ENCODE data around the gene ASGR1. TPM values are rescaled to one million over a fixed set of nuclear protein-coding genes. Genes with fewer than 3 reads are reported as not detected.
"Not testable (repeated sequence)": the region's sequence is repeated elsewhere in the genome, so short reads cannot be mapped to it uniquely, and the experiment has no call there.

The ASGR1 gene
- total and polyA plus RNA-seq, 7 donors: 0.08 to 0.39 (median 0.23) TPM; not detected in 2

GRCh38 chr17:7168841-7169564 is 10.2 kb downstream of the ASGR1 start:
- intact Hi-C loops (cut with DNase I); H3K36me3 ChIP-seq (ENCODE audit: insufficient read depth in 1 of 2, low read depth in 1 of 2); H3K4me1 ChIP-seq; DNase-seq; ATAC-seq; H3K4me3 ChIP-seq; H3K27ac ChIP-seq; H3K9me3 ChIP-seq: not testable (repeated sequence)
- WGBS, 3 donors: 84 to 85% (median 85%) methylated on average over 10 of the region's 10 CpGs
- peaks cover 0 to 28% (median 1%) of the 10 kb centered on the region in 3 donors for H3K27me3 ChIP-seq (ENCODE audit: insufficient read depth in 3 of 3, low read length in 2 of 3)

- no peak overlapping the region for H3K4me3 ChIP-seq
- WGBS, 3 donors: 65 to 69% (median 65%) methylated on average over 4 of the region's 4 CpGs
- no peaks in the 10 kb centered on the region for H3K4me1 ChIP-seq
- no peak overlapping the region for H3K27ac ChIP-seq
- TF ChIP-seq CTCF (IDR thresholded peaks at IDR 0.05): no peak
- intact Hi-C loops (cut with DNase I): no loop called here
- no peaks in the 10 kb centered on the region for H3K36me3 ChIP-seq (ENCODE audit: insufficient read depth in 1 of 2, low read depth in 1 of 2)
- peaks cover 7% of the 10 kb centered on the region for H3K9me3 ChIP-seq
- DNase-seq (no peak), ATAC-seq (no peak)
- H3K27me3 ChIP-seq (ENCODE audit: insufficient read depth in 3 of 3, low read length in 2 of 3): peaks cover 0 to 18% (median 1%) of the 10 kb centered on the region in 3 donors
These were observed 11.3 kb downstream of the ASGR1 start for GRCh38 chr17:7167832-7168231.

GRCh38 chr17:7166873-7167272 is 12.3 kb downstream of the ASGR1 start:
- WGBS, 3 donors: 90 to 94% (median 91%) methylated on average over 7 of the region's 7 CpGs
- H3K4me3 ChIP-seq: no peak overlapping the region
- peaks cover 7% of the 10 kb centered on the region for H3K9me3 ChIP-seq
- intact Hi-C loops (cut with DNase I): no loop called here
- no peak for ATAC-seq
- no peak overlapping the region for H3K27ac ChIP-seq
- H3K36me3 ChIP-seq (ENCODE audit: insufficient read depth in 1 of 2, low read depth in 1 of 2): no peaks in the 10 kb centered on the region
- no peak for DNase-seq
- peaks cover 0 to 13% (median 1%) of the 10 kb centered on the region in 3 donors for H3K27me3 ChIP-seq (ENCODE audit: insufficient read depth in 3 of 3, low read length in 2 of 3)
- no peak for TF ChIP-seq CTCF (IDR thresholded peaks at IDR 0.05)
- H3K4me1 ChIP-seq: no peaks in the 10 kb centered on the region

GRCh38 chr17:7159571-7159970 is 19.6 kb downstream of the ASGR1 start:
- DNase-seq; intact Hi-C loops (cut with DNase I); H3K4me1 ChIP-seq; H3K36me3 ChIP-seq (ENCODE audit: insufficient read depth in 1 of 2, low read depth in 1 of 2); H3K9me3 ChIP-seq; H3K4me3 ChIP-seq; ATAC-seq; H3K27ac ChIP-seq: not testable (repeated sequence)
- 74 to 76% (median 75%) methylated on average over 10 of the region's 10 CpGs for WGBS, 3 donors
- H3K27me3 ChIP-seq (ENCODE audit: insufficient read depth in 3 of 3, low read length in 2 of 3): peaks cover 0 to 21% (median 0%) of the 10 kb centered on the region in 3 donors

- H3K27me3 ChIP-seq (ENCODE audit: insufficient read depth in 3 of 3, low read length in 2 of 3): peaks cover 0 to 25% (median 0%) of the 10 kb centered on the region in 3 donors
- ATAC-seq: not testable (repeated sequence)
These were observed 20.7 kb downstream of the ASGR1 start for GRCh38 chr17:7158424-7158823.

GRCh38 chr17:7156342-7156940 is 22.7 kb downstream of the ASGR1 start:
- Histone ChIP-seq H3K4me1 (no peaks in the 10 kb centered on the region), H3K27me3 (ENCODE audit: insufficient read depth in 3 of 3, low read length in 2 of 3) (peaks cover 0 to 27% (median 0%) of the 10 kb centered on the region in 3 donors), H3K27ac (no peak overlapping the region), H3K36me3 (ENCODE audit: insufficient read depth in 1 of 2, low read depth in 1 of 2) (no peaks in the 10 kb centered on the region), H3K9me3 (no peaks in the 10 kb centered on the region), H3K4me3 (no peak overlapping the region)
- no peak for TF ChIP-seq CTCF (IDR thresholded peaks at IDR 0.05)
- intact Hi-C loops (cut with DNase I): no loop called here
- WGBS, 3 donors: 66 to 73% (median 67%) methylated on average over 10 of the region's 10 CpGs
- DNase-seq: no peak
- ATAC-seq: no peak

More at GRCh38 chr17:7158424-7158823, 20.7 kb downstream of the ASGR1 start:
- H3K4me1 ChIP-seq; H3K9me3 ChIP-seq; H3K36me3 ChIP-seq (ENCODE audit: insufficient read depth in 1 of 2, low read depth in 1 of 2); intact Hi-C loops (cut with DNase I); DNase-seq; H3K27ac ChIP-seq; H3K4me3 ChIP-seq: not testable (repeated sequence)
- WGBS, 3 donors: 84 to 88% (median 86%) methylated on average over 10 of the region's 10 CpGs
